Astrocyte (in vitro differentiated cells and primary cell): Measurements from ENCODE around the gene KDM6A. TPM values are rescaled to one million over a fixed set of nuclear protein-coding genes. Genes with fewer than 3 reads are reported as not detected.

Experiments used
- DNase-seq: peaks from one replicate; pipeline ENCODE4 v3.0.0-alpha.2; 2010; ENCODE audit warnings: low read depth
- FAIRE-seq: peaks from 2 replicates; lab custom pipeline; 2011; peaks lifted over from hg19 to GRCh38; lab: Jason Lieb, UNC
- H2AFZ ChIP-seq: 2 replicates; pipeline ENCODE4 v1.6.0; 2012; ENCODE audit warnings: low read depth, low read length, inconsistent platforms
- H3K27ac ChIP-seq: 2 replicates; pipeline ENCODE4 v1.5.1; 2011; ENCODE audit warnings: low read depth, low read length, inconsistent platforms
- H3K27me3 ChIP-seq: 2 replicates; pipeline ENCODE4 v1.6.0; 2011; ENCODE audit warnings: low read length, inconsistent platforms; ENCODE audit not compliant: insufficient read depth
- H3K36me3 ChIP-seq: 2 replicates; pipeline ENCODE4 v1.5.1; 2011; ENCODE audit warnings: low read length, inconsistent platforms; ENCODE audit not compliant: insufficient read depth
- H3K4me1 ChIP-seq: 2 replicates; pipeline ENCODE4 v1.5.1; 2011; ENCODE audit warnings: low read length, inconsistent platforms; ENCODE audit not compliant: insufficient read depth
- H3K4me2 ChIP-seq: 2 replicates; pipeline ENCODE4 v1.6.0; 2012; ENCODE audit warnings: low read length, inconsistent platforms
- H3K4me3 ChIP-seq: 2 replicates; pipeline ENCODE4 v1.5.1; 2011; ENCODE audit warnings: low read depth, mild to moderate bottlenecking, low read length, inconsistent platforms; ENCODE audit not compliant: insufficient read depth
- H3K79me2 ChIP-seq: 2 replicates; pipeline ENCODE4 v1.6.0; 2012; ENCODE audit warnings: mild to moderate bottlenecking, low read length, inconsistent platforms; ENCODE audit not compliant: insufficient read depth
- H3K9ac ChIP-seq: 2 replicates; pipeline ENCODE4 v1.6.0; 2012; ENCODE audit warnings: mild to moderate bottlenecking, low read length, inconsistent platforms
- H3K9me3 ChIP-seq: 2 replicates; pipeline ENCODE4 v1.5.1; 2012; ENCODE audit warnings: low read depth, mild to moderate bottlenecking, low read length, inconsistent platforms; ENCODE audit not compliant: insufficient read depth
- H4K20me1 ChIP-seq: 2 replicates; pipeline ENCODE4 v1.6.0; 2012; ENCODE audit warnings: low read length, inconsistent platforms; ENCODE audit not compliant: insufficient read depth
- H3K27ac Mint-ChIP-seq: one replicate; pipeline ENCODE4 v1.8.0; 2021; ENCODE audit warnings: mild to moderate bottlenecking, mixed read lengths; ENCODE audit not compliant: unreplicated experiment
- H3K27me3 Mint-ChIP-seq: one replicate; pipeline ENCODE4 v1.8.0; 2021; ENCODE audit warnings: low read depth, mixed read lengths; ENCODE audit not compliant: unreplicated experiment
- H3K36me3 Mint-ChIP-seq: one replicate; pipeline ENCODE4 v1.8.0; 2021; ENCODE audit warnings: low read depth, mixed read lengths; ENCODE audit not compliant: unreplicated experiment
- H3K4me1 Mint-ChIP-seq: one replicate; pipeline ENCODE4 v1.8.0; 2021; ENCODE audit warnings: low read depth, mixed read lengths; ENCODE audit not compliant: unreplicated experiment
- H3K4me3 Mint-ChIP-seq: one replicate; pipeline ENCODE4 v1.8.0; 2021; ENCODE audit warnings: mild to moderate bottlenecking, moderate library complexity, mixed read lengths; ENCODE audit not compliant: unreplicated experiment
- H3K9me3 Mint-ChIP-seq: one replicate; pipeline ENCODE4 v1.8.0; 2021; ENCODE audit warnings: mild to moderate bottlenecking, mixed read lengths; ENCODE audit not compliant: unreplicated experiment
- CTCF ChIP-seq: IDR thresholded peaks from 2 replicates; pipeline ENCODE4 v1.5.1; 2011; ENCODE audit warnings: low read depth, mild to moderate bottlenecking, inconsistent platforms, low read length, moderate library complexity; ENCODE audit not compliant: insufficient read depth
- EZH2 ChIP-seq: IDR thresholded peaks from 2 replicates; pipeline ENCODE4 v1.6.1; 2012; ENCODE audit warnings: mild to moderate bottlenecking, low read length, inconsistent platforms; ENCODE audit not compliant: insufficient read depth
- total RNA-seq: library from RNA; stranded (reverse); gene quantifications from 2 replicates; pipeline ENCODE4 v1.2.1, GENCODE V29; 2021

Gene KDM6A
- total RNA-seq, 1 donor from 2014 or later, result 44.0 TPM

GRCh38 chrX:45001048-45001447 is 128.1 kb downstream of the KDM6A start:
- H3K4me3 Mint-ChIP-seq, result no peak overlapping the region
- no peaks in the 10 kb centered on the region for H3K27me3 Mint-ChIP-seq
- H3K27ac ChIP-seq, result no peak overlapping the region
- no peak for TF ChIP-seq EZH2
- H3K4me1 Mint-ChIP-seq, result peaks cover 12% of the 10 kb centered on the region
- no peak overlapping the region for H3K9ac ChIP-seq
- DNase-seq (no peak), FAIRE-seq (no peak)
- peaks cover 11% of the 10 kb centered on the region for H4K20me1 ChIP-seq
- no peaks in the 10 kb centered on the region for H3K9me3 ChIP-seq
- H3K36me3 Mint-ChIP-seq, result peaks cover 8% of the 10 kb centered on the region
- no peak overlapping the region for H3K4me2 ChIP-seq
- no peak overlapping the region for H2AFZ ChIP-seq
- H3K27me3 ChIP-seq, result no peaks in the 10 kb centered on the region
- H3K36me3 ChIP-seq, result no peaks in the 10 kb centered on the region
- H3K27ac Mint-ChIP-seq, result no peak overlapping the region
- H3K9me3 Mint-ChIP-seq, result no peaks in the 10 kb centered on the region
- H3K4me1 ChIP-seq, result no peaks in the 10 kb centered on the region
- peaks cover 28% of the 10 kb centered on the region for H3K79me2 ChIP-seq
- no peak overlapping the region for H3K4me3 ChIP-seq

- Histone ChIP-seq H3K36me3 (no peaks in the 10 kb centered on the region), H3K4me2 (no peak overlapping the region), H3K27ac (no peak overlapping the region), H3K27me3 (no peaks in the 10 kb centered on the region), H3K79me2 (peaks cover 11% of the 10 kb centered on the region), H3K9ac (no peak overlapping the region), H3K4me1 (no peaks in the 10 kb centered on the region), H3K9me3 (no peaks in the 10 kb centered on the region), H3K4me3 (no peak overlapping the region), H4K20me1 (peaks cover 1% of the 10 kb centered on the region), H2AFZ (no peak overlapping the region)
- Mint-ChIP-seq H3K9me3 (peaks cover 4% of the 10 kb centered on the region), H3K36me3 (peaks cover 5% of the 10 kb centered on the region), H3K4me1 (peaks cover 8% of the 10 kb centered on the region), H3K27ac (no peak overlapping the region), H3K4me3 (no peak overlapping the region), H3K27me3 (no peaks in the 10 kb centered on the region)
- DNase-seq (no peak), FAIRE-seq (peak; percentile 17)
- no peak for TF ChIP-seq EZH2
- no peak for TF ChIP-seq CTCF
Observed at GRCh38 chrX:45003085-45003484, 130.1 kb downstream of the KDM6A start.

GRCh38 chrX:45006002-45006800 is 133.2 kb downstream of the KDM6A start:
- H3K4me1 Mint-ChIP-seq, result peaks cover 16% of the 10 kb centered on the region

More at GRCh38 chrX:45006002-45006800, 133.2 kb downstream of the KDM6A start:
- H3K36me3 ChIP-seq, result no peaks in the 10 kb centered on the region
- H2AFZ ChIP-seq, result no peak overlapping the region
- TF ChIP-seq CTCF (no peak), EZH2 (no peak)
- H3K9ac ChIP-seq, result no peak overlapping the region
- H3K27ac ChIP-seq, result no peak overlapping the region
- no peak for FAIRE-seq
- no peaks in the 10 kb centered on the region for H3K9me3 ChIP-seq
- H3K27ac Mint-ChIP-seq, result peak overlapping the region; percentile 62
- H3K4me3 ChIP-seq, result no peak overlapping the region
- H3K4me3 Mint-ChIP-seq, result no peak overlapping the region
- peaks cover 22% of the 10 kb centered on the region for H3K79me2 ChIP-seq
- H3K4me1 ChIP-seq, result peaks cover 5% of the 10 kb centered on the region
- no peaks in the 10 kb centered on the region for H3K27me3 Mint-ChIP-seq
- no peaks in the 10 kb centered on the region for H4K20me1 ChIP-seq
- no peak overlapping the region for H3K4me2 ChIP-seq
- DNase-seq, result peak; percentile 42
- H3K27me3 ChIP-seq, result no peaks in the 10 kb centered on the region
- H3K36me3 Mint-ChIP-seq, result peaks cover 5% of the 10 kb centered on the region
- H3K9me3 Mint-ChIP-seq, result peaks cover 4% of the 10 kb centered on the region
